GM21786 (cell line): ENCODE measurements around the gene BEST1.

Source experiments
- ATAC-seq: cut with Tn5 transposase; IDR thresholded peaks from one replicate; pipeline ENCODE4 v1.9.1; 2021; ENCODE audit not compliant: unreplicated experiment

The BEST1 gene

GRCh38 chr11:61914471-61915171, 35.5 kb upstream of the BEST1 start:
- ATAC-seq = no peak

- ATAC-seq = no peak
These were observed 33.3 kb upstream of the BEST1 start for GRCh38 chr11:61916737-61917333.

GRCh38 chr11:61917334-61918109, 32.6 kb upstream of the BEST1 start, which contains the start of gene RAB3IL1:
RAB3IL1 (minus strand) TSS chr11:61917566; CDS start chr11:61917367, 199 bp downstream.
- no peak for ATAC-seq

DNA sequence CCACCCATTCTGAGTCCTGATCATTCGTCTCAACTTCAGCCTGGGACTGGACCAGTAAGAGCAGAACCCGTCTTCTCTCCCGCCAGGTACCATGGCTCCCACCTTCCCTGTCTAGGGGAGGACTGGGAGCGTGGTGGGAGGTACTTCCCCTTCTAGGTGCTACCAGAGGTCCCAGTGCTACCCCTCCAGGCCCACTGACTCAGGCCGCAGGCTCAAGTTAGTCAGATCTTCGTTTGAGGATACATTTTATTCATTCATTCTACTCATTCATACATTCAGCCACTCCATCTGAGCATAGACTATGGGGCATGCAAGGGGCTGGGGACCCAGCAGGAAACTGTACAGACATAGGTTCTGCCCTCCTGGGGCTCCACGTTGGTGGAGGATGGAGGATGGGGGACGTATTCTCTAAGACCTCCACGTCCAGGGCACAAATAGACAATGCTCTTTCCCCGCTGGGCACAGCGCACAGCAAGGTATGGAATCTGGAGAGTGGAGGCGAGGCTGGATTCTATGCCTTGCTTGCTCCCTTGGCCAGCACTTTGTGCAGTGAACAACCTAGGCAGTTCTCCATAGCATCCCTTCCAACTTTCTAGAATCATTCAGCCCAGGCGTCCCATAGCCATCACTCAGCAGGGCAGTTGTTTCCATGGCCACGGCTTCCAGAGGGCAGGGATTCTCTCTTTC, 31.8 kb upstream of the BEST1 start:
- no peak for ATAC-seq

DNA sequence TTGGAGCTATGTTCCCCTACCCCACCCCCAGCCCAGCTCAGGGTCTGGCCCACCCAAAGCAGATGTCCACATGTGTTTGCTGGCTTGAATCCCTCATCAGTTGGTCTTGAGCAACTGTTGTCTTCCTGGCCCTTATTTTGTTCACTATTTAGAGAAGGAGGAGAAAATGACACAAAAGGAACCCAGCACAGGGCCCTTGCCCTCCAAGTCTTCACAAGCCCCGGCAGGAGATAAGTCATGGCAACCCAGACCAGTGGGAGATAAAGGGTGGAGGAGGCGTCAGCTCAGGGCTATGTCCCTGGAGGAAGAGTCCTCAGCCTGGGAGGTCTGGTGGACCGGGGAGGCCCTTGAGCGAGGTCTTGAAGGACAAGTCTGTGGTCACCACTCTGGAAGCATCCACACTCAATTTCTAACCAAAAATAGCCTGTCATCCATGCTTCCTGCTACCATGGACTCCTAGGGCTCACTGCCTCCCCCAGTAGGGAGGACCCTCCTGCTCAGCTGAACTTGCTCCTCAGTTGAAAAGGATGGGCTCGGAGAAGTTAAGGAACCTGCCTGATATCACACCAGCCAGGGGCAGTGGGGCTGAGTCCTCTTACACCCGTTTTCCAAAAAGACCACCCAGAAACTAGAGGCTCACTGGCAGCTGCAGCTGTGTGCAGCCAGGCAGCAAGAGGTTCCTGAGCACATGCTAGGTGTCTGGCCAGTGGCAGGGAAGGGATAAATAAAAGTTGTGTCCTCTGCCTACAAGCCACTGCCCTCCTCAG, 31.0 kb upstream of the BEST1 start:
- ATAC-seq = no peak

- no peak for ATAC-seq
These were observed 30.2 kb upstream of the BEST1 start for GRCh38 chr11:61919705-61920631.

DNA sequence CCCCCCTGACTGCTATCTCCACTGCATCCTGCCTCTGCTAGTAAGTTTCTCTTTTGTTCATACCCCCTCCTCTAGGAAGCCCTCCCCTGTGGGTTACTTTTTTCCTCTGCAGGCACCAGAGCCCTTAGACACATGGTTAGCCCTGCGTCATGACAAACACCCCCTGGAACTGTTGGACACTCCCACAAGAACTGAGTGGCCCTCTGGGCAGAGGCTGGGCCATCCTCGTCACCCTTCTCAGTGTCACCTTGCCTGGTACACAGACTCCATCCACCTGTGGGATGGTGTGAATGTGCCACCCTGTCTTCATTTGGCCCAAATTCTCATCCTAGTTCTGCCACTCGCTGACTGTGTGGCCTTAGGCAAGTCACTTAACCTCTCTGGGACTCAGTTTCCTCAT, 28.7 kb upstream of the BEST1 start:
- no peak for ATAC-seq

DNA sequence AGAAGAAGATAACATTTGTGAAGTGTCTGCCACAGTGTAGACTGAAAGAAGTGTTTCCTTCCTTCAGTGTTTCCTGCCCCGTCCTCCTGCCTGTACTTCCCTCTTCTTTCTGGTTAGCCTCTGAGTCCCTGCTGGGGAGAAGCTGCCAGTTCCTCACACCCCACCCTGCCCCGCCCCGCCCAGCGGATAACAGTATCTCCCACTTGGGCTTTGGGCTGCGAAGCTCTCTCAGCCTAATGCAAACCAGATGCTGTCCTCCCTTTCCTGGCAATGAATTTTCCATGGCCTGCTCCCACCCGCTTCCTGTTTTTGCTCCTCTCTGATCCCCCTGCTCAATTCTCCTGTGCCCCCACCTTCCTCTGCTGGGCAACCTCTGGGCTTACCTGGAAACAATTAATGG, 27.6 kb upstream of the BEST1 start:
- no peak for ATAC-seq

DNA sequence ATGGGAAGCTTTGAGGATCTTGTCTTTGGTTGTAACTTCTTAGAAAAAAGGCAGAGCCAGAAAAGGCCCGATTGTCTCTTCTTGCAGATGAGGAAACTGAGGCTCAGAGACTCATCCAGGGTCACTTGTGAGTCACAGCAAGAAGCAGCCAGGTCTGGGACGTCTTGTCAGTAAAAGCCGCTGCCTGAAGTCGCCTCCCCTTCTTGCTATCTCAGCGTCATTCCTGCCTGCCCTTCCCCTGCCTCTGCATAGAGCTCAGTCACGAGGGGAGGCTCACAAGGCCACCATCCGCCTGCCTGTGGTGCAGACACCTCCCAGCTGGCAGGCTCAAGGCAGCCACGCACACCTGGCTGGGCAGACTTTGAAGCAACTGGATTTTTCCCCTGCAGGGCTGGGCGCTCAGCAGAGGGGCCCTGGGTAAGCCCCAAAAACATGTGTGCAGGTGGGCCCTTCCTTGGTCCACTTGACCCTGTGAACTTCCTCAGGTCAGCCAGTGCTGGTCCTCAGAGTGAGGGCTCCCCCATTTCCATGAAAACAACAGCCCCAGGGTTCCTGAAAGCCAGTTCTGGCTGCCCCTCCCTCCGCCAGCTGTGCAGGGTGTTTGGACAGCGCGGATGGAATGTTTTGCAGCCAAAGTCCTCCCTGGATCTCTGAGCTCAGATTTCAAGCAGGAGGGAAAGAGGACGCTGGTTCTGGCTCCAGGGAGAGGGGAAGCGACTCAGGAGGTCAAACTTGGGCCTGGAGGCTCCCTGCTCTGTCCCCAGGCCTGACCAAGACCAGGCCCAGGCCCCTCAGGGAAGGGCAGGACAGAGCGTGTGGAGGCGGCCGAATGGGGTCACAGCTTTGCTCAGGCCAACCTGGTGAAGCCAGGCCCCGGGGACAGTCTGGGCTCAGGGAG, 26.7 kb upstream of the BEST1 start:
- no peak for ATAC-seq

DNA sequence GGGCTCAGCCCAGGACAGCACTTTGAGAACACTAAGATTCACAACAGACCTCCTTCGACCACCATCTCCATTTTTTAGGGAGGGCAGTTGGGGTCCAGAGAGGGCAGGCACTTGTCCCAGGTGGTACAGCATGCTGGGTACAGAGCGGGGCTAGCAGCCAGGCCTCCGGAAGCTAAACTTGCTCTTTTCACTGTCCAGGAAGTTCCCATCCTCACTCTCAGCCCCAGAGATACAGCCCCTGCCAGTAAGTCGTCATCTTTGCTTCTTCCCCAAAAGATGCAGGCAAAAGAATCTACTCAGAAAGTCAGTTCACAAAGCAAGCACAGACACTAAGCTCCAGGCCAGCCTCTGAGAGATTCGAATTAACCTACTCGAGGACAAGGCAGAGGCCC, 26.1 kb upstream of the BEST1 start:
- ATAC-seq = no peak

DNA sequence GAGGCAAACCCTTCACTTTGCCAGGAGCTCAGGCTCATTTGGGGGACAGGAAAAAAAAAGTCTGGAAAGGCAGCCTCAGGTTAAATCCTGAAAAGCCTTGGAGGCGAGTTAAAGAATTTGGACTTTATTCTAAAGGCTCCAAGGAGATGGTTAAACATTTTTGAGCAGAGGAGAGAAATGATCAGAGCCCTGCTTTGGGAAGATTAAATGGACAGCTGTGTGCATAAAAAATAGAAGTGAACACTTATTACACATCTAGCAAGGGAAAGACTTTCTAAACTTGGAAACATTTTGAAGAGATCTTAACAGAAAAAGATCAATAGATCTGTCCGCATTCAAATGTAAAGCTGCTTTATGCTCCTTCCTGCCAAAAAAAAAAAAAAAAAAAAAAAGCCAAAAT, 24.4 kb upstream of the BEST1 start:
- ATAC-seq = no peak

DNA sequence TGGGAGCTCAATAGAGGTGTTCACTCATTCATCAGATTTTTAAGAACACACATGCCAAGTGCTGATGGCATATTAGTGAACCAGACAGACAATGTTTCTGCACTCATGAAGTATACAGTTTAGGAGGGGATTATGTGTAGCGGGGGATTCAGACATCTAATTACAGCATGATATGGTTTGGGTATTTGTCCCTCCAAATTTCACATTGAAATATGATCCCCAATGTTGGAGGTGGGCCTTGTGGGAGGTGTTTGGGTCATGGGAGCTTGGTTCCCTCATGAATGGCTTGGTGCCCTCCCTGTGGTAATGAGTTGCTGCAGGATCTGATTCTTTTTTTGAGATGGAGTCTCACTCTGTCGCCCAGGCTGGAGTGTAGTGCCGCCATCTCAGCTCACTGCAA, 23.9 kb upstream of the BEST1 start:
- no peak for ATAC-seq

GRCh38 chr11:61927501-61927900, 22.6 kb upstream of the BEST1 start:
- ATAC-seq = no peak

DNA sequence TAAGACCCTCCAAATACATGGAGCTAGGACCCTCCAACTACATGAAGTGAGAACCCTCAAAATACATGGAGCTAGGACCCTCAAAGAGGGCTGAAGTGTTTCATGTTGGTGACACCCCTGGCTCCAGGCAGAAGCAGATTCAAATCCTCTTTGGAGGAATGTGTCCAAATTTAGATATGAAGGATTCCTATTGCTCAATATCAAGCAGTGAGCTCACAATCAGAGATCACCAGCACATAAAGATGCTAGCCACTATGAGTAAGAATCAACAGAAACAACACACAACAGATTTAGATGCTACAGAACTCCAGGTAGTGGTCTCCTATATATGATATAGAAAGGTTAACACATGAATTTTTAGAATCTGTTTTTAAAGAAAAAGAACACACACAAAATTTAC, 21.5 kb upstream of the BEST1 start:
- no peak for ATAC-seq

- ATAC-seq = no peak
These were observed 19.2 kb upstream of the BEST1 start for GRCh38 chr11:61930933-61931332.

DNA sequence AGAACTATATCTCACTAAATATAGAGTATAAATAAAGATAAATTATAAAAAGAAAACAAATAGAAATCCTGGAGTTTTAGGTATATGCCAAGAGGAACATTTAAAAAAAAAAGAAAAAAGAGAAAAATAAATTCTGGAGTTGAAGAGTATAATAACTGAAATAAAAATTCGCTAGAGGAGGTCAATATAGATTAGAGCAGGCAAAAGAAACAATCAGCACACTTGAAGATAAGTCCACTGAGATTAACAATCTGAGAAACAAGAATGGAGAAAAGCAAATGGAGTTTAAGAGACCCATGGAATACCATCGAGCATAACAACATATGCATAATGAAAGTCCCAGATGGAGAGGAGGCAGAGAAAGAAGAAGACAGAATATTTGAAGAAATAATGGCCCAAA, 14.3 kb upstream of the BEST1 start:
- ATAC-seq = no peak

- ATAC-seq = no peak
These were observed 9.7 kb upstream of the BEST1 start for GRCh38 chr11:61940466-61940865.

GRCh38 chr11:61945191-61945590, 5.0 kb upstream of the BEST1 start:
- no peak for ATAC-seq

DNA sequence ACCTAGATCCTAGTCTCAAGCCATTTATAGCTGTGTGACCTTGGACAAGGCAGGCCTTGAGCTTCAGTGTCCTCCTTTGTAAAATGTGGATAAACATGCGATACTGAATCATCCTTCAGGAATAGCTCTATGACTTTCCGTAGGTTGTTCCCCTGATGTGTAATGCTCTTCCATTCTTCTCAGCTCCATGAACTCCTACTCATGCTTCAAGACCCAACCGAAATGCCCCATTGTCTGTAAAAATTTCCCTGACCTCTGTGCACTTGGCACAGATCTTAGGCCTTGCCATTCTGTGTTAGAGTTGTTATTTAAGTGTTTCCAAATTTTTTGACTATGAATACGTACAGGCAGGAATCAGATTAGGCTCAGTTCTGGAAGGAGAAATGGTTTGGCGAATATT, 3.3 kb upstream of the BEST1 start:
- no peak for ATAC-seq
